ENCODE results near the gene HIRIP3.
"Not testable (repeated sequence)": the region's sequence is repeated elsewhere in the genome, so short reads cannot be mapped to it uniquely, and the experiment has no call there.

HIRIP3 gene

DNA sequence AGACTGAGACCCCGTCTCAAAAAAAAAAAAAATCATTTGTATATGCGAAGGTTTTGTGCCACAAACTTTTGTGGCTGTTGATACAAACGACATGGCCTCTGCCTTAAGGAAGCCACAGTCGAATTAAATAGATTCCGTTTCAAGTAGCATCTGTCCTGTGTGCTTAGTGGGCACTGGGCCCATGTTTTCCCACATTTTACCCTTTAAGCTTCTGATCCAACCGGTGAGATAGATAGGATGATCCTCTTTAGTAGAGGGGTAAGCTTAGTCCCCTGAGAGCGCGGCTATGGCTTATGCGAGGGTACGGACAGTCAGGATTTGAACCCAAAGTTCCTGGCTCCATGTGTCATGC lies 34.3 kb downstream of the HIRIP3 start:
- peak overlapping the region; percentile 74 for H3K27ac ChIP-seq
- TF ChIP-seq ZFX (IDR thresholded peaks at IDR 0.05; ENCODE audit: borderline replicate concordance), result no peak
- TF ChIP-seq, protein P1, sequence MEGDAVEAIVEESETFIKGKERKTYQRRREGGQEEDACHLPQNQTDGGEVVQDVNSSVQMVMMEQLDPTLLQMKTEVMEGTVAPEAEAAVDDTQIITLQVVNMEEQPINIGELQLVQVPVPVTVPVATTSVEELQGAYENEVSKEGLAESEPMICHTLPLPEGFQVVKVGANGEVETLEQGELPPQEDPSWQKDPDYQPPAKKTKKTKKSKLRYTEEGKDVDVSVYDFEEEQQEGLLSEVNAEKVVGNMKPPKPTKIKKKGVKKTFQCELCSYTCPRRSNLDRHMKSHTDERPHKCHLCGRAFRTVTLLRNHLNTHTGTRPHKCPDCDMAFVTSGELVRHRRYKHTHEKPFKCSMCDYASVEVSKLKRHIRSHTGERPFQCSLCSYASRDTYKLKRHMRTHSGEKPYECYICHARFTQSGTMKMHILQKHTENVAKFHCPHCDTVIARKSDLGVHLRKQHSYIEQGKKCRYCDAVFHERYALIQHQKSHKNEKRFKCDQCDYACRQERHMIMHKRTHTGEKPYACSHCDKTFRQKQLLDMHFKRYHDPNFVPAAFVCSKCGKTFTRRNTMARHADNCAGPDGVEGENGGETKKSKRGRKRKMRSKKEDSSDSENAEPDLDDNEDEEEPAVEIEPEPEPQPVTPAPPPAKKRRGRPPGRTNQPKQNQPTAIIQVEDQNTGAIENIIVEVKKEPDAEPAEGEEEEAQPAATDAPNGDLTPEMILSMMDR (IDR thresholded peaks at IDR 0.05), result no peak

DNA sequence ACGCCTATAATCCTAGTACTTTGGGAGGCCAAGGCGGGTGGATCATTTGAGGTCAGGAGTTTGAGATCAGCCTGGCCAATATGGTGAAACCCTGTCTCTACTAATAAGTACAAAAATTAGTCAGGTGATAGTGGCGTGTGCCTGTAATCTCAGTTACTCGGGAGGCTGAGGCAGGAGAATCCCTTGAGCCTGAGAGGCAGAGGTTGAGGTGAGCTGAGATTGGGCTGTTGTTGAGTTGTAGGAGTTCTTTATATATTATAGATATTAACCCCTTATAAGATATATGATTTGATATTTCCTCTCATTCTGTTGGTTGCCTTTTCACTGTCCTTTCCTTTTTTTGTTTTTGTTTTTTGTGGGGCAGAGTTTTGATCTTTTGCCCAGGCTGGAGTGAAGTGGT lies 35.6 kb downstream of the HIRIP3 start:
- H3K27ac ChIP-seq, result not testable (repeated sequence)

DNA sequence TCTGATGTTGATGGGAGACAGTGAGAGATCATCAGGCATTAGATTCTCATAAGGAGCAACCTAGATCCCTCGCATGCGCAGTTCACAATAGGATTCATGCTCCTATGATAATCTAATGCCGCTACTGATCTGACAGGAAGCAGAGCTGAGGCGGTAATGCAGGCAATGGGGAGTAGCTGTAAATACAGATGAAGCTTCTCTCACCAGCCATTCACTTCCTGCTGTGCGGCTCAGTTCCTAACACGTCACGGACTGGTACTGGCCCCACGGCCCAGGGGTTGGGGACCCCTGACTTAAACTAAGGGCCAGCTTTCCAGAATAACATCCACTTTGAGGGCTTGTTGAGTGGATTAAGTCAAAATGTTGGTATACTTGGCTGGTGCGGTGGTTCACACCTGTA lies 36.1 kb downstream of the HIRIP3 start:
- no peak overlapping the region for H3K27ac ChIP-seq
- TF ChIP-seq ZFX (IDR thresholded peaks at IDR 0.05; ENCODE audit: borderline replicate concordance), result no peak
- TF ChIP-seq, protein P1 (IDR thresholded peaks at IDR 0.05), result no peak

DNA sequence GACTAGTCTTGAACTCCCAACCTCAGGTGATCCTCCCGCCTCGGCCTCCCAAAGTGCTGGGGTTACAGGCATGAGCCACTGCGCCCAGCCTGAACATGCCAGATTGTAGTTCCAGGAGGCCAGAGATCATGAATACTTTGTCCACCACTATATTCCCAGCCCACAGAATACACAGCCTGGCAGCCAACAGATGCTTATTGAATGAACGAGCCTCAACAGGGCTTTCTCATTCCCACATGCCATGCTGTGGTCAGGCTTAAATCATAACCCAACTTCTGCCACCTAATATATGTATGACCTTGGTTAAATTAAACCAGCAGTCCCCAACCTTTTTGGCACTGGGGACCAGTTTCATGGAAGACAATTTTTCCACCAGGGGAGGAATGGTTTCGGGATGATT lies 36.7 kb downstream of the HIRIP3 start:
- H3K27ac ChIP-seq, result no peak overlapping the region
- TF ChIP-seq, protein P1 (IDR thresholded peaks at IDR 0.05), result no peak
- TF ChIP-seq ZFX (IDR thresholded peaks at IDR 0.05; ENCODE audit: borderline replicate concordance), result no peak

DNA sequence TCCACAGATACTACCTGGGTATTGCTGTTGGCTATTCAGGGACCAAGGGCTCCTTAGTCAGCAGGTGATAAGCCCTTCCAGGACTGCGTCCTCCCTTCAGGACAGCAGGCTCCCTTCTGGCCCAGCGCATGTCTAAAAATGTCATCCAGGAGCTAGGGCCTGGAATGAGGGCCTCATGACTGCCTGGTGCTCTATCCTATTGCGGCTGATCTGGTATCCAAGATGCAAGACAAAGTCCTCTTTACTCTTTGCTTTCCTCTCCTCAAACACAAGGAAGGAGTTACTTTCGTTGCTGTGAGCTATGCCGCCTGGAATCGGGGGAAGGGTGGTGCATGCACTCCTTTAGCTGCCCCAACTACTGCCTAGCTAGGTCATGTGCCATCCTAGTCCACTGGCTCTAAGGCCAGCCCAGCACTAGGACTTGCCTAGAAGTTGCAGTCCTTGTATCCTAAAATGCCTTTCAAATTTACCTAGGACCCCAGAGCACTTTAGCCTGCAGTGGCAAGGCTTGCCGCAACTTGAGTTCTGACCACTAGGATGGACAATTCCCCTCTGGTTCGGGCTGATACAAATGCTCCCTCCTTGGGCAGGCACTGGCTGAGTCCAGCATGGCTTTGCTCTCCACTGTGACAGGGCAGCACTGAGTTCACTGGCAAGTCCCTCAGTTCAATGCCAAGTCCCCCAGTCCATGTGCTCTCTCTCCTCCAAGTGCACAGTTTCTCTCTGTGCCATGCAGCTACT lies 43.6 kb downstream of the HIRIP3 start:
- H3K27ac ChIP-seq, result no peak overlapping the region
- TF ChIP-seq ZFX (IDR thresholded peaks at IDR 0.05; ENCODE audit: borderline replicate concordance), result no peak
- TF ChIP-seq, protein P1 (IDR thresholded peaks at IDR 0.05), result no peak

DNA sequence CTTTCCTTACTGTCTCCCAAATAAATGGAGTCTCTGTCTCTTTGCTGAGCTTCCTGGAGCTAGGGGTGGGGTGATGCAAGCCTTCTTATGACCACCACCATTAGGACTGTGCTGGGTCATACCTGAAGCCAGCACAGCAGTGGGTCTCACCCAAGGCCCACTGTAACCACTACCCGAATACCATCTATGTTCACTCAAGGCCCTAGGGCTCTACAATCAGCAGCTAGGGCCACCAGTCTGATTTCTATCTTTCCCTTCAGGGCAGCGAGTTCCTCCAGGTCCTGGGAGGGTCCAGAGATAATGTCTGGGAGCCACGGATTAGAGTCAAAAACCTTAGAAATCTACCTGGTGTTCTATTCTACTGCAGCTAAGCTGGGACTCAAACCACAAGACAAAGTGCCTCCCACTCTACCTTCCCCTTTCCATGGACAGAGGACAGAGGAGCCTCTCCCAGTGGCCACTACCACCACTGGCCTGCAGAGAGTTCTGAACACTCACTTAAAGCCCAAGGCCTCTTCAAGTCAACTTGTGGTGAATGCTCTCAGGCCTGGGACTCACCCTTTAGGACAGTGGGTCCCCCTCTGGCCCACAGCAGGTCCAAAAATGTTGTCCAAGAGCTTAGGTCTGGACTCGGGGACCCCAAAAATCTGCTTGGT lies 44.5 kb downstream of the HIRIP3 start:
- H3K27ac ChIP-seq, result no peak overlapping the region
- TF ChIP-seq, protein P1 (IDR thresholded peaks at IDR 0.05), result no peak
- TF ChIP-seq ZFX (IDR thresholded peaks at IDR 0.05; ENCODE audit: borderline replicate concordance), result no peak

DNA sequence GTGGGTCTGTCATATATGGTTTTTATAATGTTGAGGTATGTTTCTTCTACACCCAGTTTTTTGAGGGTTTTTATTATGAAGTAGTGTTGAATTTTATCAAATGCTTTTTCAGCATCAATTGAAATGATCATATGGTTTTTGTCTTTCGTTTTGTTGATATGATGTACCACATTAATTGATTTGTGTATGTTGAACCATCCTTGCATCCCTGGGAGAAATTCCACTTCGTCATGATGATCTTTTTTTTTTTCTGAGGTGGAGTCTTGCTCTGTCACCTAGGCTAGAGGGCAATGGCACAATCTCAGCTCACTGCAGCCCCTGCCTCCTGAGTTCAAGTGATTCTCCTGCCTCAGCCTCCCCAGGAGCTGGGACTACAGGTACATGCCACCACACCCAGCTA lies 47.5 kb downstream of the HIRIP3 start:
- TF ChIP-seq ZFX (IDR thresholded peaks at IDR 0.05; ENCODE audit: borderline replicate concordance), result no peak
- TF ChIP-seq, protein P1 (IDR thresholded peaks at IDR 0.05), result no peak
- H3K27ac ChIP-seq, result no peak overlapping the region

All from 22Rv1 (cell line).